Left hindlimb (tissue), 1 donor: ENCODE data around the gene TIMM17B.

Experiments used
- DNase-seq: peaks from one replicate; pipeline ENCODE4 v3.0.0-alpha.2; 2018

TIMM17B gene

GRCh38 chrX:48918643-48919340 is 21.2 kb upstream of the TIMM17B start, which contains the start of gene PIM2:
Gene PIM2 (minus strand): TSS chrX:48919024. CDS start chrX:48918834, 190 bp downstream.
- peak; percentile 72 for DNase-seq

GRCh38 chrX:48918301-48918642 is 20.7 kb upstream of the TIMM17B start:
- DNase-seq = no peak

GRCh38 chrX:48917139-48918001 is 19.8 kb upstream of the TIMM17B start:
- DNase-seq = peak; percentile 89

GRCh38 chrX:48914593-48915493 is 17.3 kb upstream of the TIMM17B start:
- DNase-seq = no peak

- no peak for DNase-seq
Observed at GRCh38 chrX:48913605-48914366, 16.2 kb upstream of the TIMM17B start.

- peak; percentile 85 for DNase-seq
Observed at GRCh38 chrX:48911412-48912182, 14.0 kb upstream of the TIMM17B start, which contains the start of gene SLC35A2. Gene SLC35A2 (minus strand): TSS chrX:48911646. CDS start chrX:48911636, 10 bp downstream.

GRCh38 chrX:48910926-48911411 is 13.4 kb upstream of the TIMM17B start:
- no peak for DNase-seq

GRCh38 chrX:48909703-48910294 is 12.2 kb upstream of the TIMM17B start:
- DNase-seq = no peak

- DNase-seq = no peak
Observed at GRCh38 chrX:48908600-48908999, 11.0 kb upstream of the TIMM17B start.

- no peak for DNase-seq
Observed at GRCh38 chrX:48905090-48905790, 7.7 kb upstream of the TIMM17B start.

- DNase-seq = no peak
Observed at GRCh38 chrX:48904626-48905025, 7.1 kb upstream of the TIMM17B start.

- DNase-seq = no peak
Observed at GRCh38 chrX:48904180-48904579, 6.6 kb upstream of the TIMM17B start.

- no peak for DNase-seq
Observed at GRCh38 chrX:48903290-48903689, 5.7 kb upstream of the TIMM17B start.

- no peak for DNase-seq
Observed at GRCh38 chrX:48902776-48903175, 5.2 kb upstream of the TIMM17B start.

- DNase-seq = no peak
Observed at GRCh38 chrX:48902135-48902534, 4.6 kb upstream of the TIMM17B start.

GRCh38 chrX:48901069-48901468 is 3.5 kb upstream of the TIMM17B start:
- no peak for DNase-seq

GRCh38 chrX:48899078-48899410 is 1.5 kb upstream of the TIMM17B start:
- DNase-seq = no peak

- peak; percentile 78 for DNase-seq
Observed at GRCh38 chrX:48897157-48897624, 377 bp downstream of the TIMM17B start.

- DNase-seq = no peak
Observed at GRCh38 chrX:48896611-48897011, 957 bp downstream of the TIMM17B start.

GRCh38 chrX:48894891-48895290 is 2.7 kb downstream of the TIMM17B start:
- no peak for DNase-seq
